HG03175 (cell line): ENCODE results near the gene TMEM220.
"Not testable (repeated sequence)": the region's sequence is repeated elsewhere in the genome, so short reads cannot be mapped to it uniquely, and the experiment has no call there.

ENCODE experiments used
- ATAC-seq: cut with Tn5 transposase; IDR thresholded peaks from one replicate; pipeline ENCODE4 v1.9.1; 2021; ENCODE audit warnings: mild to moderate bottlenecking, moderate library complexity; ENCODE audit not compliant: unreplicated experiment

TMEM220 gene

DNA sequence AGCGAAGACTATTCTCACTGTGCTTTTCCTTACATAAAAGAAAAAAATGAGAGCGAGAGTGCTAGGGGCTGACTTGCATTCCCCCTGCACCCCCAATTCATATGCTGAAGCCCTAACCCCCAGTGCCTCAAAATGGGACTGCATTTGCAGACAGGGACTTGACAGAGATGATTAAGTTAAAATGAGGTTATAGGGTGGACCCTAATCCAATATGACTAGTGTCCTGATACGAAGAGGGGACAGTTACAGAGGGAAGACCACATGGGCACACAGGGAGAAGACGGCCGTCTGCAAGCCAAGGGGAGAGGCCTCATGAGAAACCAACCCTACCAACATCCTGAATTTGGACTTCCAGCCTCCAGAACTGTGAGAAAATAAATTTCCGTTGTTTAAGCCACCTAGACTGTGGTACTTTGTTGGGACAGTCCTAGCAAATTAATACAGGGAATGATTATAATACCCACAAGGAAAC is 1.6 kb upstream of the TMEM220 start:
- ATAC-seq: no peak

DNA sequence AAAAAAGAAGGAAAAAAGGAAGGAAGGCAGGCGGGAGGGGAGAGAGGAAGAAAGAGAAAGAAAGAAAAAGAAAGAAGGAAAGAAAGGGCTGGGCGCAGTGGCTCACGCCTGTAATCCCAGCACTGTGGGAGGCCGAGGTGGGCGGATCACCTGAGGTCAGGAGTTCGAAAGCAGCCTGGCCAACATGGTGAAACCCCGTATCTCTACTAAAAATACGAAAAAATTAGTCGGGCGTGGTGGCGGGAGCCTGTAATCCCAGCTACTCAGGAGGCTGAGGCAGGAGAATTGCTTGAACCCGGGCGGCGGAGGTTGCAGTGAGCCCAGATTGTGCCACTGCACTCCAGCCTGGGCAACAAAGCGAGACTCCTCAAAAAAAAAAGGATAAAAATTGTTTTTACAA is 424 bp upstream of the TMEM220 start:
- not testable (repeated sequence) for ATAC-seq

DNA sequence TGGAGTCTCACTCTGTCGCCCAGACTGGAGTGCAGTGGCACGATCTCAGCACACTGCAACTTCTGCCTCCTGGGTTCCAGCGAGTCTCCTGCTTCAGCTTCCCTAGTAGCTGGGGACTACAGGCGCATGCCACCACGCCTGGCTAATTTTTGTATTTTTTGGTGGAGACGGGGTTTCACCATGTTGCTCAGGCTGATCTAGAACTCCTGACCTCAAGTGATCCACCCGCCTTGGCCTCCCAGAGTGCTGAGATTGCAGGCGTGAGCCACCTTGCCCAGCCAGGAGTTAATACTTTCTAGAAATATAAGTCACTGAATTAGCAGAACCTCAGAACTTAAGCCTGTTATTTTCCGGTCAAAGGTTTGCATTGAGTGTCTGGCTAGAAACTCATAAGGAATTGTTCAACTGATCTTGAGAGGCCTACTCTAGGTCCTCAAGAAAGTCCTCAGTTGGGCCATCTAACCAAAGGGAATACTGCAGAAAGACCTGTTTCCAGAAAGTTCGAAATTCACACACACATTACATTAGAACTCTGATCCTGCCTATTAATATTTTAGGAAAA is 1.4 kb downstream of the TMEM220 start:
- no peak for ATAC-seq

DNA sequence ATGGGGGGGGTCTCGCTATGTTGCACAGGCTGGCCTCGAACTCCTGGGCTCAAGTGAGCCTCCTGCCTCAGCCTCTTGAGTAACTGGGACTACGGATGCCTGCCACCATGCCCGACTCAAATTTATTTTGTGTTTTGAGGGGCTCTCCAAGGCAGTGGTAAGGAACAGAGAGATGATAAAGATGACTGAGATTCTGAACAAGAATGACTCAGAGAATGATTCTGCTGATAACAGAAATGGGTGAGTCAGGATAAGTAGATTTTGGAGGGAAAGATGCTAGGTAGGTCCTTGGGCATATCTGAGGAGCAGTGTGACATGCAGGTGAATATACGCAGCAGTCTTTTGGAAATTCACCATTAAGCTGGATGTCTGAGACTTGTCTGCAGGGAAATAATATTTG is 2.6 kb downstream of the TMEM220 start:
- no peak for ATAC-seq

DNA sequence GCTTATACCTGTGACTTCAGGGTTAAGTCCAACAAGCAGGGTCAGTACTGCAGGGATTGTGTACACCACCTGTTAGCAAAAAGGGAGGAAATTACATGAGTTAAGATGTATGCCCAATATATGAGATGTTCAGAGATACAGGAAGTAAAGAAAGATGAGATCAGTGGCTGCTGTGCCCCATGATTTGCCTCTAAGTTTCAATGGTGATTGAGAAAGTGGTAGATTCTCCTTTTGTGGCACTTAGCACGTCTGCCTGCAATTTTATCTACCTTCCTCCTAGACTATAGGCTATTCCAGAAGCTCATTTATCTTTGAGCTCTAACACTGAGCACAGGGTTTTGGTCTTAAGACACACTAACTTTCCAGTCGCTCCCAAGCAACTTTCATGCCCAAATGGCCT is 3.6 kb downstream of the TMEM220 start:
- ATAC-seq: no peak

DNA sequence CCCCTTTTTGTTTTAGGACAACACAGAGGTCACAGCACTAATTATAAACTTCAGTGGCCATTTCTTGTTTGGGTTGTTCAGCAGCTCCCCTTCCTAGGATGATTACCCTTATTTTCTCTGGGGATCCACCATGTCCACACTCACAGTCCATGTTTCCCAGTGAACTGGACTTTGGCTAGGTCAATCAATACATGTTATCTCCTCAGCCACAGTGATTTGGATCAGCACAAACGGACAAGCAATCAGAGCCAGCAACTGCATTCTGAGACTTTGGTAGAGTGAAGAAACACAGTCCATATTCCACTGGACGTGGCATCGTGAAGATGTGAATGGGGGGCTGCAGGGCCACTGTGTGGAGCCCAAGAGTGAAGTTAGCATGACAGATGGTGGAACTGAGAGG is 4.6 kb downstream of the TMEM220 start:
- ATAC-seq: no peak

DNA sequence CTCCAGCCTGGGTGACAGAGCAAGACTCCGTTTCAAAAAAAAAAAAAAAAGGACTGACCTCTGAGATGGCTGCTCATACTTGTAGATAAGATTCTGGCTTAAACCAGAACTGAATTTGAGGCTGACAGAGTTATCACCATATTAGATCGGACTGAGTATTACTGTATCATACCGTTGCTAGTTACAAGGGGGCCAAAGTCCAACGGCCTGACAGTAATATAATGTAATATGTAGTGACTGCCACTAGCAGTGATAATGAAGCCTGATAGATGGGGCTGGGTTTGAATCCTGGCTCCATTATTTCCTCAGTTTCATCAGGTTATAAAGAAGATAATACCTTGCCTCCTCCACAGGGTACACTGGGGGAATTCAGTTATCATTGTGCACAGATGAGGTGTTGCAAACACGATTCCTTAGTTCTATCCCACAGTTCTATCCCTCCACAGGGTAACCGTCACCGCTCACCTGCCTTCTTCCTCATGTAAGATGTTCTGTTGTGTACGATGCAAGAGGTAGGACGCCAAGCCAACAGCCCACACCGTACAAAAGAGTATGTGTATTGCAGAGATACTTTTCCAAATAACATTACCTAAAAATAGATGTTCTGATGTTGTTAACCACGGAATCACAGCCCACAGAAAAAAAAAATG is 5.2 kb downstream of the TMEM220 start:
- no peak for ATAC-seq

DNA sequence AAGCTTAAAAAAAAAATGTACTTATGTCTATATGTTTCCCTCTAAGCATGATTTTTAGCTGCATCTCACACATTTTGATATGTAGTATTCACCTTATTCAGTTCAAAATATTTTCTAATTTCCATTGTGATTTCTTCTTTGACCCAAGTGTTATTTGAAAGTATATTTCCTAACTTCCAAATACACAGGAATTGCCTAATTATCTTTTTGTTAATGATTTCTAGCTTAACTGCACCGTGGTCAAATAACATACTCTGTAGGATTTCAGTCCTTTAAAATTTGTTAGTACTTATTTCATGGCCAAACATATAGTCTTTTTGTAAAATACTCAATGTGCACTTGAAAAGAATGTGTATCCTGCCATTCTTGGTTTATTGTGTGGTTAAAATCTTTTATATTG is 11.3 kb downstream of the TMEM220 start:
- no peak for ATAC-seq

DNA sequence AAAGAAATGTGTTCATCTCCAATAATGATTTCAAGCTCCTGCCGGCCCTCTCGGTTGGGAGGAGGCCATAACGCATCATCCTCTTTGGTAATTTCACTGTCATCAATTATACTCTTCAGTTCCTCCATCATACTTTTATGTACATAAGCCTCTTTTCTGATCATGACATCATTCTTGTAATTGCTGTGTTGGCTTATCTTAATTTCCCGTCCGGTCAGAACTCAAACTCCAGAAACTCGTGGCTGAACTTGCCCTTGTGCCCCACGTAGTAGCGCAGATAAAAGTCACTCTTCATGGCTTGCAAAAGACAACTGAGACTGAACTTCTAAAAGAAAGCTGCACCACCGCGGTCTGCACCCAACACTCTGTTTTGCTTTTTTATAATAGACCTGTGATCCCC is 13.6 kb downstream of the TMEM220 start:
- no peak for ATAC-seq

DNA sequence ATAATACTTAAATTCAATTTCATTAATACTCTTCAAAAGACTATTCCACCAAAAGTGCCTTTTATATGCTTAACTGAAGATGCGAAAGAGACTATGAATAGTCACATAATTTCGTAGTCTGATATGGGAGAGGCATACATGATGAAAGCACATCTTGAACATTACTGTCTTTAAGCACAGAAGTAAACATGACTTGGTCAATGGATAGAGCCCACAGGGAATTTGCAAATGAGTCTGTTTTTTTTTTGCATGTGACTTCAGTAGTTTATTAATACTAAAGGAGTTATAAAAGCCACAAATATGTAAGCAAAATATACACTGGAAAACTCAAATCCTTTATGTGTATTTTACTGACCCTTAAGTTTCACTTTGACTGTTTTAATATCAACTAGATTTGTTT is 16.5 kb downstream of the TMEM220 start:
- no peak for ATAC-seq

DNA sequence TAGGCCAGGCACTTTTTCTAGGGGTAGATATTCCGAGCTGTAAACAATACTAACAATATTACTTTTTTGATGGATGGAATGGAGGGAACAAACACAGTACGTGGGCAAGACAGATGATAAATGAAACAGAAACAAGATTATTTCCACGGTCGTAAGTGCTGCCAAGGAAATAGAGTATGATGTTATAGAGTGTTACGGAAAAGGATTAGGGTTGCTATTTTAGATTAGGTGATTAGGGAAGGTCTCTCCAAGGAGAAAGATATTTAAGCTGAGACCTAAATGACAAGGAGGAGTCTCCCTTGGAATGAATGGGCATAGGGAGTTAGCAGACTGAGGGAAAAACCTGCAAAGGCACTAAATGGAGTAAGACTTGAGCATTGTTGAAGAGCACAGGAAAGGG is 24.1 kb downstream of the TMEM220 start:
- ATAC-seq: no peak

DNA sequence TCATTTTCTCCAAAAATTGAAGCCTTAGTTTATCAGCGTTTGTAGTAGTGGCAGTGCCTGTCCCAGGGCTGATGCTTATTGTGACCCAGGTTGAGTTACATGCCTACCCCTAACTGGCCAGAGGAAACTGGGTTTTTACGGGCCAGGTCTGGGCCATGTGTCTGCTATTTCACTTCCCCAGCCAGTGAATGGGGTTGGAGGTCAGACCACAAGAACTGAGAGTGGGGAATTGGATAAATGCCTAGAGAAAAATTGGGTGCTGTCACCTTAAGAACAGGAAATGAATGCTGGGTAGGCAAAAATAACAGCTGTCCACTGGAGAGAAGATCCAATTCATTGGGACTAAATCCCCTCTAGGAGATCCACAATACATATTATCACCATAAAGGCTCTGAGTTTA is 27.2 kb downstream of the TMEM220 start:
- no peak for ATAC-seq

DNA sequence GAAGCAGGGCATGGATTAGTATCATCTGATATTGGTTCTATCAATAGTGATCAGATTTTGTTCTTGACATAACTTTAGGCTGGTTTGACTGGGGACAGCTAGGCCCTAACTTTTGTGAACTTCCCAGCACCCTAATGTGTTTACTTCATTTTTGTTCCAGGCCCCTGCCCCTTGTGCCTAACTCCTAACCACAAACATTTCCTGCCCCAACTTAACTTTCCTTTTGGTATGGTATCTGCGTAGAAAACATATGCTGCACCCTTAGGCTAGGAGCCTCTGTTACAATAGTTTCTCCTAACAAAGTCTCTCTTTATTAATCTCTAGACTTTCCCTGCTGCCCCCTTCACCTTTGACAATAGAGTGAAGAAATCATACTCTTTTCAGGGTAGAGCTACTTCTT is 30.0 kb downstream of the TMEM220 start:
- no peak for ATAC-seq

DNA sequence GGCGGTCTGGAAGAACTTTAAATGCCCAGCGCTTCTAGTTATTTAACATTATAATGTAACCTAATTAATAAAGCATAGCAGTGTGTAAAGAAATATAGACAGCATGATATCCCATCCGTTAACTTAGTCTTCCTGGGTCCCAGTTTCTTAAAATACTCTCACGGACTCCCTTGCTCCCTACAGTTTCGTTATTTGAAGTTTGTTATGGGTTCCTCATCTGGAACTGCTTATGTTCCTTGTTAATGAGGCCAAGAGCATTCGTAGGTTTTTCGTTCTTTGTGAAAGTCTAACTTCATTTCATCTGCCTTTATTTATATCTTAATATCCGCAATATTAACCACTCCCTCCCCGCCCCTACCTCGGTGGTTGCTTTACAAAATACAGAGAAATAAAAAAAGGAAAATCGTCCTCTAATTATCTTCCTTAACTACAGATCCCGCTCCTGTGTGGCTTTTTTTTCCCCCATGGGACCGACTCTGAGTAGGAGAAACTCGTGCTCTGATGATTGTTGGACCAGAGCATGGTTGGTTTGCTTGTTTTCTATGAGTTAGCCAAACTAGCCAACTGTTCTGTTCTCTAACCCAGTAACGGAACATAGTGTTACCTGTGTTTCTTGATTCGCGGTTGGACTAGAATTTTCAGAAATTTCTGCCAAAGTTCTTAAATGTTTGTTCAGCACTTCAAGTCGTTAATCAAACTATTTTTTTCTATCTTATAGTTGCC is 31.6 kb downstream of the TMEM220 start:
- ATAC-seq: no peak

DNA sequence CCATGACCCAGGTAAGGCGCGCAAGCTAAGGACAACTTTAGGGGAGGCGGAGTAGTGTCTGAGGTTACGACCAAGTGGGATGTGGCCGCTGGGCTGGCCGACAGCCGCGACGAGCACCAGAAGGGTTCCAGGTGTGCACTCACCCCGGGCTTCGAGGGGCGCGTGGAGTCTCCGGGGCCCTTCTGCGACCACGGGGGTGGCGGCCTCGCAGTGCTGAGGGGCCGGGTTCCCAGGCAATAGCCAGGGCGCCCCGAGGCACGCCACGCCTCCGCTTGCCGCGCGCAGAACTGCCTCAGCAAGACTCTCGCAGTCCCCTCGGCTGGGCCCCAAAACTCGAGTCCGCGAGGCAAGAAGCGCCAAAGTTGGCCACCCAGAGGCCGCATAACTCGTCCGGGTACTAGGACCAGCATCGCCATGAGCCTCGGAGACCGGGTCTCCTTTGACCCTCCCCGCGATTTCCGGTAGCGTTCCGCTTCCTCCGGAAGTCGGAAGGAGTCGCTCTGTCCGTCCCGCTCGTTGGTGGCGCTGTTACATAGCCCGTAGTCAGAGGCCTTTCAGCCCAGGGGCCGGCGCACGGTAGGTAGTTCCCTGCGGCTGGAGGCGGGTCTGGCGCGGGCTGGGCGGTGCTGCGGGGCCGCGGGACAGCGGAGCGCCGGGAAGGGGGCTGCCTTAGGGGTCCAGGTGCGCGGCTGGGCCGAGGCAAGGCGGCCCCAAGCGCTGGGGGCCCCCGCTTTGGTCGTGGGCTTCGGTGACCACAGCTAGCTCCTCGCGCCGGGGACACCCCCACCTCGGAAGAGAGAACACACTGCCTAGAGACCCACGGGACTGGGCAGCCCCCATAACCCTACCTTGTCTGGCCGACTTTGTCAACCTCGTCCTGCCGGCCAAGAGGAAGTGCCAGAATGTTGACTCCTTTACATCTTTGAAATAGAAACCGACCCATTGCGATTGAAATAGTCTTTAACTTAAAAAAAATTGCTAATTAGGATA is 32.4 kb downstream of the TMEM220 start, which contains the start of the genes ADPRM and SCO1:
TSS of gene ADPRM (plus strand) at position 503 of the 990 bp plus-strand sequence. CDS start 7,333 bp downstream, outside the sequence.
TSS of gene SCO1 (minus strand) at position 442 of the 990 bp plus-strand sequence. CDS start at position 416, 26 bp downstream.
- peak; percentile 95 for ATAC-seq

DNA sequence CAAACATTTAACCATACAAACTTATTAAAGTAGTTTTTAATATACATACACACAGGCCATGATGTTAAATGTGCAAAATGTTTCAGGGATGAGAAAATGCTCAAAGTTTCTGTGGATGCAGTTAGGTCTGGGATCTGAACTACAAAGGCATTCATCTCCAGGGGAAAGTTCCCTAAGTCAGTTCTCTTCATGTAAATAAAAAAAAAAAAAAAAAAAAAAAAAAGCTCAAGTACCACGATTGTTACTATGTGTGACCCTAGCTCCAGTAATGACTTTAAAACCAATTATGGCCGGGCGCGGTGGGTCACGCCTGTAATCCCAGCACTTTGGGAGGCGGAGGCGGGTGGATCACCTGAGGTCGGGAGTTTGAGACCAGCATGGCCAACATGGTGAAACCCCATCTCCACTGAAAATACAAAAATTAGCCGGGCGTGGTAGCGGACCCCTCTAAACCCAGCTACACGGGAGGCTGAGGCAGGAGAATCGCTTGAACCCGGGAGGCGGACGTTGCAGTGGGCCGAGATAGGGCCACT is 33.9 kb downstream of the TMEM220 start:
- not testable (repeated sequence) for ATAC-seq

DNA sequence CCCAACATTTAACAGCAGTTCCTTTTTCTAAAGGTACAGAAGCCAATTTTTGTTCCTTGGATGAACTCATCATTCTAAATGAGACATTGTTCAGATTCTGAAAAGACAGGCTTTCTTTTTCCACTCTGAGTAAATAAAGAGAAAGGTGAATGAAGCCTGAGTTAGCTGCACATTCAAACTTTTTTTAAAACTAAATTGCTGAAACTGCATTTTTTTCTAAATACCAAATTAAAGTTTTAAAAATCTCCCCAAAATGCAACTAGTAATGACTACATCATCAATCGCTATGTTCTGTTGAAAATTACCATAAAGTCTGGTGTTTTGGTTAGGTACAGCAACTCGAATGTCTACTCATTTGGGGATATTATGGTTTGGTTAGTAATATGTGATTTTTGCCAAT is 42.3 kb downstream of the TMEM220 start:
- no peak for ATAC-seq

DNA sequence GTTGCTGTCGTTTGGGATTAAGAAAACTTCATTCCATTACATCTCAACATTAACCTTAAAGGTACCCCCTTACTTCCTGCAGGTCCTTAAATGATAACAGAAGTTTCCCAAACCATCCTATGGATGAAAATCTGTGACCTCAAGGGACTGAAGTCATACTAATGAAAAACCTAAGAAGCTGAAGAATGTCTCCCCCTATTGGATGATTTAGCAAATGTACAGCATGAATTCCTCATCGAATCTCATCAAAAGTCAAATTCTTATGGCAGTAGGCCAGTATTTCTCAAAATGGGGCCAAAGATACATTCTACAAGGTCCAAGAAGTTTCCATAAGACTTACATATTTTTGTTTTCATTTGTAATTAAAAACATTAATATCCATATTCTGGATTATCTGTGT is 46.0 kb downstream of the TMEM220 start:
- no peak for ATAC-seq

DNA sequence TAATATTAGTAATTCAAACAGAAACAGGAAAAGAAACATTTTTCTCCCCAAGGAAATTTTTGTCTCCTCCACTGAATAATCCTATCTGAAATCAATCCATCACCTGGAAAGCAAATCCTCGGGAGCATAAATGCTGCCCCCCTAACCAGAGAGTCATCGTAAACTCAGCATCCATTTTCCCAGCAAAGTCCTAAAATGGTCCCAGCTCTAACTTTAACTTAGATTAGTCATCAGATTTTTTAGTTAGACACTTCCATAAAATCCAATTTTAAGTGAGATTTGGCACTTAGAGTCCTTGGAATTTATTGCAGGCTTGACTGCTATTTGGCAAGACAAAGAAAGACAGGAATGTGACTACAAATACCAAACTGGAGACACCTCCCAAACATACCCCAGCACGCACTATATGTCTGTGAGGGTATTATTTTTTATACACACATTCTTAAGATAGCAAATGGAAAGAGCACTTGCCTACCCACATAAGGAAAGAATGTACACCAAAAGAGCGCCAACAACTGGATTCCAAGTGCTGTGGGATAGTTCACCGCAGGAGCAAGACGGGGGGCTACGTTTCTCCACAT is 47.9 kb downstream of the TMEM220 start:
- no peak for ATAC-seq

DNA sequence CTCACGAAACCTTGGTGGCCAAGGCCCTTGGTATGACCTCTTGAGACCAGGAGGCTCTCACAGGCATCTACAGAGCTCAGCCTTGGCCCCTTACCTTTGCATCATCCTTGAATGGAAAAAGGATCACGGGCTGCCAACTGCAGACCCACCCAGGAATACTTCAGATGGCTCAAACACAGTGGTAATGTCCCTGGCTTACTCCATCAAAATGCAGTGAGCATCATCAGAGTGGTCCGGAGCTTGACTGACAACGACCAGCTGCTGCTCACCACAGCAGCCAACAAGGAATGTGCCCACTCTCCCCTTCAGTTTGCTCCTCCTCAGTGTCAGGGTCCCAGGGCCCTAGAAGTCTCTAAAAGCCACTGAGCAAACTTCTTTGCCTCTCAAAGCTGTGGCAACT is 55.1 kb downstream of the TMEM220 start:
- no peak for ATAC-seq
